Nephron (organoid): ENCODE data around the gene HBD.

ENCODE experiments used
- H3K27ac Mint-ChIP-seq, 3 experiments: 2 replicates each; pipeline ENCODE4 v1.8.0; 2020; ENCODE audit warnings: mixed read lengths in 3 of 3, mild to moderate bottlenecking in 2 of 3, moderate library complexity in 1 of 3
- H3K27me3 Mint-ChIP-seq: 2 replicates; pipeline ENCODE4 v1.8.0; 2021; ENCODE audit warnings: low read depth, mild to moderate bottlenecking, moderate library complexity, mixed read lengths
- H3K36me3 Mint-ChIP-seq: 2 replicates; pipeline ENCODE4 v1.8.0; 2020; ENCODE audit warnings: low read depth, mixed read lengths
- H3K4me1 Mint-ChIP-seq: 2 replicates; pipeline ENCODE4 v1.8.0; 2020; ENCODE audit warnings: mixed read lengths
- H3K4me3 Mint-ChIP-seq, 3 experiments: 2 replicates each; pipeline ENCODE4 v1.8.0; 2020; ENCODE audit warnings: mild to moderate bottlenecking in 3 of 3, mixed read lengths in 3 of 3, moderate library complexity in 2 of 3
- H3K9me3 Mint-ChIP-seq: 2 replicates; pipeline ENCODE4 v1.8.0; 2020; ENCODE audit warnings: mixed read lengths
- TF ChIP-seq, protein P1 (sequence below), 3 experiments: fragments of 200-600 bp; sonication (generic); IDR thresholded peaks; one replicate each; pipeline ENCODE4 v1.5.0; 2021; ENCODE audit warnings: antibody characterized with exemption in 3 of 3; ENCODE audit not compliant: unreplicated experiment in 3 of 3

Gene HBD

DNA sequence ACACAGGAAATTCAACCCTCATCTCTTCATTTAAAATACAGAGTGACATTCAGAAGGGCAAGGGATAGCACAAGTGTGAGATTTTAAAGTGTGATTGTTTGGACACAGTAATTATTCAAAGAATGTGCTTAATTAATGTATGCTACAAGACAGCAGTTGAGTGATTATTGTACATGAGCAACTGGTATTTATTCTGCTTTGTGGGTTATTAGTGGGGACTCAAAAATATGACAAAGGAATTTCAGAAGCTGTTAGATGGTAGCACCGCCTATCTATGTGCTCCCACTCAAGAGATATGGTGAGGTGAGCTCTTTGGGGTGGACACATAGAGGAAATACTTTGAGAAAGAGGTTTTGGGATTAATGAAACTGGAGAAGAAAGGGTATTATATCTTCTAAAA, 5.8 kb upstream of the HBD start:
- Mint-ChIP-seq H3K9me3 (no peaks in the 10 kb centered on the region), H3K27me3 (no peaks in the 10 kb centered on the region)

DNA sequence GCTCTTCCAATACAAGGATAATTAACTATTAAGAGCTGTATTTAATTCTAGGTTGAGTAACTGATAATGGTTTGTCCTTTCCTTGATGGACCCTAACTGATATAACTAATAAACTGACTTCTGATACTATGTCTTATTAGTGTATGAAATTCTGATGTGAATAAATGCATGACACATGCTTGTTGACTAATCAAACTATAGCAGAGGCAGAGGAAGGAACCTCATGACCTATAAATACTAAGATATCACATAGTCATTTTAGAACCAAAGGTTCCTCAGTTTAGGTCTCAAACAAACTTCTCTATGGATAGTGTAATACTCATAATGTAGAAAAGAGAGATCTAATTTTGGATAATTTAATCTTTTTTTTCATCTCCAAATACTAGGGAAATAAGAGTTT, 4.8 kb upstream of the HBD start:
- H3K4me1 Mint-ChIP-seq = no peaks in the 10 kb centered on the region
- H3K4me3 Mint-ChIP-seq = no peak overlapping the region
- H3K27me3 Mint-ChIP-seq = peaks cover 4% of the 10 kb centered on the region
- no peak overlapping the region for H3K27ac Mint-ChIP-seq
- H3K36me3 Mint-ChIP-seq = no peaks in the 10 kb centered on the region
- TF ChIP-seq, protein P1, sequence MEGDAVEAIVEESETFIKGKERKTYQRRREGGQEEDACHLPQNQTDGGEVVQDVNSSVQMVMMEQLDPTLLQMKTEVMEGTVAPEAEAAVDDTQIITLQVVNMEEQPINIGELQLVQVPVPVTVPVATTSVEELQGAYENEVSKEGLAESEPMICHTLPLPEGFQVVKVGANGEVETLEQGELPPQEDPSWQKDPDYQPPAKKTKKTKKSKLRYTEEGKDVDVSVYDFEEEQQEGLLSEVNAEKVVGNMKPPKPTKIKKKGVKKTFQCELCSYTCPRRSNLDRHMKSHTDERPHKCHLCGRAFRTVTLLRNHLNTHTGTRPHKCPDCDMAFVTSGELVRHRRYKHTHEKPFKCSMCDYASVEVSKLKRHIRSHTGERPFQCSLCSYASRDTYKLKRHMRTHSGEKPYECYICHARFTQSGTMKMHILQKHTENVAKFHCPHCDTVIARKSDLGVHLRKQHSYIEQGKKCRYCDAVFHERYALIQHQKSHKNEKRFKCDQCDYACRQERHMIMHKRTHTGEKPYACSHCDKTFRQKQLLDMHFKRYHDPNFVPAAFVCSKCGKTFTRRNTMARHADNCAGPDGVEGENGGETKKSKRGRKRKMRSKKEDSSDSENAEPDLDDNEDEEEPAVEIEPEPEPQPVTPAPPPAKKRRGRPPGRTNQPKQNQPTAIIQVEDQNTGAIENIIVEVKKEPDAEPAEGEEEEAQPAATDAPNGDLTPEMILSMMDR (IDR thresholded peaks at IDR 0.05; ENCODE audit: unreplicated experiment in 3 of 3) = no peak
- no peaks in the 10 kb centered on the region for H3K9me3 Mint-ChIP-seq

More for the DNA sequence above, 5.8 kb upstream of the HBD start:
- no peaks in the 10 kb centered on the region for H3K4me1 Mint-ChIP-seq
- H3K4me3 Mint-ChIP-seq = no peak overlapping the region
- H3K36me3 Mint-ChIP-seq = no peaks in the 10 kb centered on the region
- TF ChIP-seq, protein P1 (IDR thresholded peaks at IDR 0.05; ENCODE audit: unreplicated experiment in 3 of 3) = no peak
- no peak overlapping the region for H3K27ac Mint-ChIP-seq

DNA sequence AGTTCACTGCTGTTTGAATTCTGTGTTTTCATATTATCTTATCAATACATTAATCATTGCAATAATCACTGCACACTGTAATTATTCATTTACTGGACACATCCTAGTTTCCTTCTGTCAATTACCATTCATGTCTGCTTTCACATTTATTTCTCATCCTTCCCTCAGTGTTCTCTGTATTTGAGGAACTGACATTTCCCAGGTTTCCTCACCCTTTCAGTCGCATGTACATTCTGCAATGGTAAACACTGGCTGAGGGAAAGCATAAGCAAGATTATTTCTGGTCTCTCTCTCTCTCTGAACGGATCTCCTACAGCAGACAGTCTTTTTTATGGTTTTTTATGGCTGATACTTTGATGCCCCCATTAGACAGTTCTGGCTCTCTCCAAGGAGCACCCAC, 4.2 kb upstream of the HBD start:
- Mint-ChIP-seq H3K27ac (no peak overlapping the region), H3K36me3 (no peaks in the 10 kb centered on the region), H3K9me3 (no peaks in the 10 kb centered on the region), H3K4me1 (no peaks in the 10 kb centered on the region), H3K27me3 (peaks cover 4% of the 10 kb centered on the region), H3K4me3 (no peak overlapping the region)
- TF ChIP-seq, protein P1 (IDR thresholded peaks at IDR 0.05; ENCODE audit: unreplicated experiment in 3 of 3) = no peak

DNA sequence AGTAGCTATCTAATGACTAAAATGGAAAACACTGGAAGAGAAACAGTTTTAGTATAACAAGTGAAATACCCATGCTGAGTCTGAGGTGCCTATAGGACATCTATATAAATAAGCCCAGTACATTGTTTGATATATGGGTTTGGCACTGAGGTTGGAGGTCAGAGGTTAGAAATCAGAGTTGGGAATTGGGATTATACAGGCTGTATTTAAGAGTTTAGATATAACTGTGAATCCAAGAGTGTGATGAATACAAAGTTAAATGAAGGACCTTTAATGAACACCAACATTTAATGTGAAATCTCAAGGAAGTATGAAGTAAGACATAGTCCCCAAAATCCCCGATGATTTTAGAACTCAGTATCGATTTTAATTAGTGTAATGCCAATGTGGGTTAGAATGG, 3.1 kb upstream of the HBD start:
- Mint-ChIP-seq H3K36me3 (no peaks in the 10 kb centered on the region), H3K4me1 (no peaks in the 10 kb centered on the region), H3K4me3 (no peak overlapping the region), H3K9me3 (no peaks in the 10 kb centered on the region), H3K27me3 (peaks cover 4% of the 10 kb centered on the region), H3K27ac (no peak overlapping the region)
- TF ChIP-seq, protein P1 (IDR thresholded peaks at IDR 0.05; ENCODE audit: unreplicated experiment in 3 of 3) = no peak

DNA sequence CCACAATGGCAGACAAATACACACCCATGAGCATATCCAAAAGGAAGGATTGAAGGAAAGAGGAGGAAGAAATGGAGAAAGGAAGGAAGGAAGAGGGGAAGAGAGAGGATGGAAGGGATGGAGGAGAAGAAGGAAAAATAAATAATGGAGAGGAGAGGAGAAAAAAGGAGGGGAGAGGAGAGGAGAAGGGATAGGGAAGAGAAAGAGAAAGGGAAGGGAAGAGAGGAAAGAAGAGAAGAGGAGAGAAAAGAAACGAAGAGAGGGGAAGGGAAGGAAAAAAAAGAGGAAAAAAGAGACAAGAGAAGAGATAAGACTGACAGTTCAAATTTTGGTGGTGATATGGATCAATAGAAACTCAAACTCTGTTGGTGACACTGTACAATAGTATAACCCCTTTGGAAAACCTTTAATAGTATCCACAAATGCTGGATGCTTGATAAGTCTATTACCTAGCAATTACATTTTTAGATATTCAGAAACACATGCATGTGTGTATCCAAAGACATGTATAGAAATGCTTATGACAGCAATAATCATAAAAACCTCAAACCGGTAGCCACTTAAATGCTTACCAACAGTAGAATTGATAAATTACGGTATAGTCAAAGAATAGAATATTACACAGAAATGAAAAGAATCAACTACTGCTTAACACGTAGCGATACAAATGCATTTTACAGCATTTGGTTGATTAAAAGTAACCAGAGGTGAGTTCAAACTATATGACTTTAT, 1.2 kb upstream of the HBD start:
- no peaks in the 10 kb centered on the region for H3K9me3 Mint-ChIP-seq
- H3K4me3 Mint-ChIP-seq = no peak overlapping the region
- no peaks in the 10 kb centered on the region for H3K36me3 Mint-ChIP-seq
- no peaks in the 10 kb centered on the region for H3K4me1 Mint-ChIP-seq
- H3K27me3 Mint-ChIP-seq = peaks cover 4% of the 10 kb centered on the region
- TF ChIP-seq, protein P1 (IDR thresholded peaks at IDR 0.05; ENCODE audit: unreplicated experiment in 3 of 3) = no peak
- H3K27ac Mint-ChIP-seq = no peak overlapping the region

DNA sequence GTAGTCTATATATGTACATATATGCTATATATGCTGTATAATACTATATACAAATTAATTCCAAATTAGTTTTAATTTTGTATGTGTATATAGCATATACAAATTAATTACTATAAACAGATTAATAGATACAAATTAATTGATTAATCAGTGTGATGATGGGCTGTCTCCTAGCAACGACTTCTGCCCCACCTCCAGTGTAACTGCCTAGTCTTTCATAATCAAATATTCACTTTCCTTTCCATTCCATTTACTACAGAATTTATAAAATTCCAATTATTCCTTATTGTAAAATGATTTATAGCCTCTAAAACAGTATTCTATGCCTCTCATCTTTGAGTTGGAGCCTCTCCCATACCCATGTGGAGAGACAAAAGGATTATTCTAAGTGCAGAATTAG, 976 bp downstream of the HBD start:
- Mint-ChIP-seq H3K36me3 (no peaks in the 10 kb centered on the region), H3K27ac (no peak overlapping the region), H3K27me3 (peaks cover 4% of the 10 kb centered on the region), H3K4me1 (no peaks in the 10 kb centered on the region), H3K4me3 (no peak overlapping the region), H3K9me3 (no peaks in the 10 kb centered on the region)
- TF ChIP-seq, protein P1 (IDR thresholded peaks at IDR 0.05; ENCODE audit: unreplicated experiment in 3 of 3) = no peak
